ENCODE measurements around the gene TNPO3.

DNA sequence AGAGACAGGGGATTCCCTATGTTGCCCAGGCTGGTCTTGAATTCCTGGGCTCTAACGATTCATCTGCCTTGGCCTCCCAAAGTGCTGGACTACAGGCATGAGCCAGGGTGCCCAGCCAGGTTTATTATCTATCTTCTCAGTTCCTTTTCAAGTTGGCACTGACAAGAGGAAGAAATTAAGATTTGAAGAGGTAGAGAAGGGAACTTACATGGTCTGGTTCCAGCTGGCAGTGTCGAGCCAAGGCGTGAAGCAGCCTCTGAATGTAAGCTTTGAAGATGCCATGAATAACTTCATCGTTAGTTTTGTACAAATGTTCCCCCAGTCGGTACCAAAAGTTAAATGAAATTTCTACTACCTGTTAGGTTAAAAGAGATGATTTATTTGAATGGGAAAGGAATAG, 57.7 kb downstream of the TNPO3 start:
- no peak for TF ChIP-seq EZH2 (IDR thresholded peaks at IDR 0.05; ENCODE audit: borderline replicate concordance, low read length)
- TF ChIP-seq, protein P1, sequence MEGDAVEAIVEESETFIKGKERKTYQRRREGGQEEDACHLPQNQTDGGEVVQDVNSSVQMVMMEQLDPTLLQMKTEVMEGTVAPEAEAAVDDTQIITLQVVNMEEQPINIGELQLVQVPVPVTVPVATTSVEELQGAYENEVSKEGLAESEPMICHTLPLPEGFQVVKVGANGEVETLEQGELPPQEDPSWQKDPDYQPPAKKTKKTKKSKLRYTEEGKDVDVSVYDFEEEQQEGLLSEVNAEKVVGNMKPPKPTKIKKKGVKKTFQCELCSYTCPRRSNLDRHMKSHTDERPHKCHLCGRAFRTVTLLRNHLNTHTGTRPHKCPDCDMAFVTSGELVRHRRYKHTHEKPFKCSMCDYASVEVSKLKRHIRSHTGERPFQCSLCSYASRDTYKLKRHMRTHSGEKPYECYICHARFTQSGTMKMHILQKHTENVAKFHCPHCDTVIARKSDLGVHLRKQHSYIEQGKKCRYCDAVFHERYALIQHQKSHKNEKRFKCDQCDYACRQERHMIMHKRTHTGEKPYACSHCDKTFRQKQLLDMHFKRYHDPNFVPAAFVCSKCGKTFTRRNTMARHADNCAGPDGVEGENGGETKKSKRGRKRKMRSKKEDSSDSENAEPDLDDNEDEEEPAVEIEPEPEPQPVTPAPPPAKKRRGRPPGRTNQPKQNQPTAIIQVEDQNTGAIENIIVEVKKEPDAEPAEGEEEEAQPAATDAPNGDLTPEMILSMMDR (conservative IDR thresholded peaks at IDR 0.05 in 1 of 2, IDR thresholded peaks at IDR 0.05 in 1 of 2; ENCODE audit: extremely low read depth in 1 of 2, insufficient read depth in 1 of 2, low read depth in 1 of 2, low read length in 2 of 2) = no peak
